Transverse colon (tissue), 4 donors: ENCODE results near the gene NOTO. TPM values are rescaled to one million over a fixed set of nuclear protein-coding genes. Genes with fewer than 3 reads are reported as not detected.

Experiments used
- DNase-seq: peaks from one replicate; pipeline ENCODE4 v3.0.0-alpha.2; 2019
- H3K27ac ChIP-seq, 4 donors: fragments of 200-600 bp; sonication (generic); 2 replicates each; pipeline ENCODE4 v1.5.1; 2016 to 2018; ENCODE audit warnings: inconsistent platforms in 4 of 4
- H3K27me3 ChIP-seq: fragments of 200-600 bp; sonication (generic); 2 replicates; pipeline ENCODE4 v1.5.1; 2017; ENCODE audit warnings: inconsistent platforms
- H3K36me3 ChIP-seq, 4 donors: fragments of 200-600 bp; sonication (generic); 2 replicates each; pipeline ENCODE4 v1.5.1; 2017 to 2019; ENCODE audit warnings: inconsistent platforms in 4 of 4
- H3K4me1 ChIP-seq, 4 donors: fragments of 200-600 bp; sonication (generic); 2 replicates each; pipeline ENCODE4 v1.5.1; 2017 to 2020; ENCODE audit warnings: inconsistent platforms in 4 of 4
- H3K4me3 ChIP-seq, 4 donors: fragments of 200-600 bp; sonication (generic); 1 replicate in 1 of 4; 2 replicates in 3 of 4; pipeline versions ENCODE4 v1.5.1 to v1.6.1; 2017 to 2019; ENCODE audit warnings: inconsistent platforms in 4 of 4
- H3K9me3 ChIP-seq, 2 donors: fragments of 200-600 bp; sonication (generic); 2 replicates each; pipeline ENCODE4 v1.5.1; 2017 to 2019; ENCODE audit warnings: inconsistent platforms in 2 of 2
- CTCF ChIP-seq, 5 experiments: fragments of 200-600 bp in 3 of 5; fragments of 450-650 bp in 2 of 5; sonication (generic) in 3 of 5; IDR thresholded peaks; 1 replicate in 2 of 5; 2 replicates in 3 of 5; pipeline ENCODE4 v1.5.1; 2016 to 2017; ENCODE audit warnings: antibody characterized with exemption in 5 of 5, inconsistent platforms in 3 of 5, mild to moderate bottlenecking in 2 of 5, moderate library complexity in 1 of 5
- EP300 ChIP-seq: sonication (generic); formaldehyde crosslinking; IDR thresholded peaks from one replicate; pipeline ENCODE4 v1.6.1; 2017; ENCODE audit warnings: antibody characterized with exemption, low read depth
- POLR2A ChIP-seq: fragments of 450-650 bp; IDR thresholded peaks from one replicate; pipeline ENCODE4 v1.6.1; 2016; ENCODE audit warnings: antibody characterized with exemption, mild to moderate bottlenecking, moderate library complexity
- POLR2AphosphoS5 ChIP-seq, 3 donors: sonication (generic); formaldehyde crosslinking; IDR thresholded peaks; one replicate each; pipeline ENCODE4 v1.6.1; 2016; ENCODE audit warnings: antibody characterized with exemption in 3 of 3
- WGBS, 2 donors: methylation state at CpG; one replicate each; pipeline ENCODE4 v1.1.5; 2018; ENCODE audit warnings: low coverage in 1 of 2; 5-methylcytosine and 5-hydroxymethylcytosine counted together
- in situ Hi-C, 4 donors: fragments of 200-750 bp; cut with MboI; loops; one replicate each; pipeline versions ENCODE4 v1.15.0 to v1.15.1; 2017; ENCODE audit warnings: low sequenced_read_pairs in 3 of 4, low pct_ligation_motif_present in 1 of 4, low pct_unique_long_range_greater_than_20kb in 1 of 4
- intact Hi-C: fragments of 100-400 bp; cut with DNase I; formaldehyde crosslinking; loops from one replicate; pipeline ENCODE4 v1.15.1; 2023; ENCODE audit warnings: low total_unique reads
- total RNA-seq, 4 donors: library from RNA; depleted of rRNA; stranded (reverse); fragments of >200 nt; gene quantifications; one replicate each; pipeline ENCODE4 v1.1.0, GENCODE V29; 2016

The NOTO gene
- total RNA-seq, 4 donors from 2014 or later, result not detected

GRCh38 chr2:73203055-73203681 lies 794 bp downstream of the NOTO start:
- TF ChIP-seq POLR2A, result no peak
- no peak for TF ChIP-seq POLR2AphosphoS5 (IDR thresholded peaks at IDR 0.05)
- no peak for TF ChIP-seq EP300
- no peak for TF ChIP-seq CTCF (IDR thresholded peaks at IDR 0.05)
- no peaks in the 10 kb centered on the region for H3K36me3 ChIP-seq
- peaks cover 80% of the 10 kb centered on the region for H3K27me3 ChIP-seq
- no peaks in the 10 kb centered on the region for H3K9me3 ChIP-seq
- H3K27ac ChIP-seq, result no peak overlapping the region
- 29% methylated on average over 18 of the region's 44 CpGs; no CpG with 5 or more reads in 1 of the 2 donors for WGBS, 2 donors
- H3K4me1 ChIP-seq, result peaks cover 0 to 20% (median 13%) of the 10 kb centered on the region in 4 donors
- in situ Hi-C loops, result no loop called here
- intact Hi-C loops, result no loop called here
- DNase-seq, result no peak
- peak overlapping the region in 2 of 4 donors; percentile 12 to 39 for H3K4me3 ChIP-seq

GRCh38 chr2:73205611-73206010 lies 3.2 kb downstream of the NOTO start:
- H3K27ac ChIP-seq, result no peak overlapping the region
- H3K4me1 ChIP-seq, result peaks cover 0 to 20% (median 13%) of the 10 kb centered on the region in 4 donors
- no peak for TF ChIP-seq CTCF (IDR thresholded peaks at IDR 0.05)
- TF ChIP-seq POLR2A, result no peak
- TF ChIP-seq EP300, result no peak
- no peak for TF ChIP-seq POLR2AphosphoS5 (IDR thresholded peaks at IDR 0.05)
- in situ Hi-C loops, result no loop called here
- no peaks in the 10 kb centered on the region for H3K36me3 ChIP-seq
- intact Hi-C loops, result no loop called here
- no peak overlapping the region for H3K4me3 ChIP-seq
- no peak for DNase-seq
- WGBS, 2 donors, result 92 to 93% methylated on average over 2 to 6 of the region's 6 CpGs
- H3K27me3 ChIP-seq, result peaks cover 58% of the 10 kb centered on the region
- no peaks in the 10 kb centered on the region for H3K9me3 ChIP-seq

GRCh38 chr2:73208258-73208657 lies 5.9 kb downstream of the NOTO start:
- no peak overlapping the region for H3K27ac ChIP-seq
- H3K4me1 ChIP-seq, result peaks cover 0 to 12% (median 6%) of the 10 kb centered on the region in 4 donors
- in situ Hi-C loops (no loop called here), intact Hi-C loops (no loop called here)
- H3K27me3 ChIP-seq, result peaks cover 31% of the 10 kb centered on the region
- DNase-seq, result no peak
- no peak overlapping the region for H3K4me3 ChIP-seq
- WGBS, 2 donors, result 64 to 78% methylated on average over 2 to 3 of the region's 3 CpGs
- TF ChIP-seq CTCF (IDR thresholded peaks at IDR 0.05), result no peak
- no peak for TF ChIP-seq POLR2AphosphoS5 (IDR thresholded peaks at IDR 0.05)
- no peak for TF ChIP-seq POLR2A
- TF ChIP-seq EP300, result no peak
- no peaks in the 10 kb centered on the region for H3K9me3 ChIP-seq
- no peaks in the 10 kb centered on the region for H3K36me3 ChIP-seq

- no peaks in the 10 kb centered on the region for H3K9me3 ChIP-seq
- no peak for DNase-seq
- intact Hi-C loops, result no loop called here
- H3K27me3 ChIP-seq, result peaks cover 15% of the 10 kb centered on the region
- H3K4me1 ChIP-seq, result peaks cover 0 to 23% (median 17%) of the 10 kb centered on the region in 4 donors
- H3K4me3 ChIP-seq, result no peak overlapping the region
- in situ Hi-C loops, result no loop called here
- no peak for TF ChIP-seq CTCF (IDR thresholded peaks at IDR 0.05)
- no peak for TF ChIP-seq EP300
- TF ChIP-seq POLR2A, result no peak
- TF ChIP-seq POLR2AphosphoS5 (IDR thresholded peaks at IDR 0.05), result no peak
- WGBS, 2 donors, result 51 to 83% methylated on average over 2 to 4 of the region's 4 CpGs
- H3K27ac ChIP-seq, result no peak overlapping the region
- H3K36me3 ChIP-seq, result no peaks in the 10 kb centered on the region
Observed at GRCh38 chr2:73210019-73210418, 7.6 kb downstream of the NOTO start.
